ENCODE measurements around the gene QKI.
"Not testable (repeated sequence)": the region's sequence is repeated elsewhere in the genome, so short reads cannot be mapped to it uniquely, and the experiment has no call there.

QKI gene

DNA sequence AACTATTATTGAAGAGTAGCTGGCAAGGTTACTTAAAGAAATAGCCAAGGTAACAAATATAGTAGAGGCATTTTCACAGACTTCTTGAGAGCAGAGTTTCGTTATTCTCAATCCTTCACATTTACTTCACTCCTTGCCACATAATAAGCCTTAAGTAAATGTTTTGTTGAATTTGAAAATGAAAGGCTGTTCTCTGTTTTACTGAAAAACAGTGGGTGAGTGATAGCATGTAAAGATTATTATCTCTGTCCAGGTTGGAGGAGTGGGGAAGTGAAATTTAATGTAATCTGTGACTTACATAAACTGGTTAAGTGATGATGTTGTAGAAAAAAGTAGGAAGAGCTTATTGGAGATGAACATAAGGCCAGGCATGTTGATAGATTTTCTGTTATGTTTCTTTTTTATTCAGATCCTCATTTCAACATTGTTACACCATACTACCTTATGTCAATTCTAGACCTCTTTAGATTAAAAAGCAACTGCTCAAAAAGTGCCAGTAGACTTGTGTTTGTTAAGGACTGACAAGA, 55.0 kb downstream of the QKI start:
- FAIRE-seq, result no peak
- TF ChIP-seq, protein P1, sequence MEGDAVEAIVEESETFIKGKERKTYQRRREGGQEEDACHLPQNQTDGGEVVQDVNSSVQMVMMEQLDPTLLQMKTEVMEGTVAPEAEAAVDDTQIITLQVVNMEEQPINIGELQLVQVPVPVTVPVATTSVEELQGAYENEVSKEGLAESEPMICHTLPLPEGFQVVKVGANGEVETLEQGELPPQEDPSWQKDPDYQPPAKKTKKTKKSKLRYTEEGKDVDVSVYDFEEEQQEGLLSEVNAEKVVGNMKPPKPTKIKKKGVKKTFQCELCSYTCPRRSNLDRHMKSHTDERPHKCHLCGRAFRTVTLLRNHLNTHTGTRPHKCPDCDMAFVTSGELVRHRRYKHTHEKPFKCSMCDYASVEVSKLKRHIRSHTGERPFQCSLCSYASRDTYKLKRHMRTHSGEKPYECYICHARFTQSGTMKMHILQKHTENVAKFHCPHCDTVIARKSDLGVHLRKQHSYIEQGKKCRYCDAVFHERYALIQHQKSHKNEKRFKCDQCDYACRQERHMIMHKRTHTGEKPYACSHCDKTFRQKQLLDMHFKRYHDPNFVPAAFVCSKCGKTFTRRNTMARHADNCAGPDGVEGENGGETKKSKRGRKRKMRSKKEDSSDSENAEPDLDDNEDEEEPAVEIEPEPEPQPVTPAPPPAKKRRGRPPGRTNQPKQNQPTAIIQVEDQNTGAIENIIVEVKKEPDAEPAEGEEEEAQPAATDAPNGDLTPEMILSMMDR (IDR thresholded peaks at IDR 0.05; ENCODE audit: insufficient read depth, missing control alignments), result no peak
- no peak for DNase-seq (ENCODE audit: insufficient read length, low spot score)

DNA sequence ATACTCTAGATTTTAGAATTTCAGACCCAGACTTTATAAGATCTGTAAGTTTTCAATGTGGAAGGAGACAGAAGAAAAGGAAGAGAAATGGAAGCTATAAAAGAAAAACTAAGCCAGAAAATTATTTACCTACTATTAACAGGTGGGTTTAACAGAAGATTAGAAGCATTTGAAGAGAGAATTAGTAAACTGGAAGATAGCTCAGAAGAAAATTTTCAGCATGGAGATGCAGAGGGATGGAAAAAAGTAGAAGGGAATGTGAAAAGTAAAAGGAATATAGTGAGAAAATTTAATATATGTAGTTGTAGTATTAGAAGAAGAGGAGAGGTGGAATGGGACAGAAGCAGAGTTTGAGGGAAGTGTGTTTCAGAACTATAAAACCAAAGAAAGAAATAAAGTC, 56.1 kb downstream of the QKI start:
- no peak for DNase-seq (ENCODE audit: insufficient read length, low spot score)
- FAIRE-seq, result no peak
- TF ChIP-seq, protein P1 (IDR thresholded peaks at IDR 0.05; ENCODE audit: insufficient read depth, missing control alignments), result no peak

DNA sequence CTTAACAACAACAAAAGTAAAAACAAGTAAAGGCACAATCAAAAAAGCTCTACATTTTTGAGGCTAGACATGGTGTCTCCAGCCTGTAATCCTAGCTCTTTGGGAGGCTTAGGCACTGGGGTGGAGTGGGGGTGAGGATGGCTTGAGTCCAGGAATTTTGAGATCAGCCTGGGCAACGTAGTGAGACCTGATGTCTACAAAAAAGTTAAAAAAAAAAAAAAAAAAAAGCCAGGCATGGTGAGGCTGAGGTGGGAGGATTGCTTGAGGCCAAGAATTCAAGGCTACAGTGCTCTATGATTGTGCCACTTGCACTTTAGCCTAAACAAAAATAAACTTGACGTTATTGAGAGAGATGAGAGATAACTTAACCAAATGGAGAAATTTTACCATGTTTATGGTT, 60.1 kb downstream of the QKI start:
- DNase-seq (ENCODE audit: insufficient read length, low spot score) (no peak), FAIRE-seq (no peak)
- TF ChIP-seq, protein P1 (IDR thresholded peaks at IDR 0.05; ENCODE audit: insufficient read depth, missing control alignments), result no peak

DNA sequence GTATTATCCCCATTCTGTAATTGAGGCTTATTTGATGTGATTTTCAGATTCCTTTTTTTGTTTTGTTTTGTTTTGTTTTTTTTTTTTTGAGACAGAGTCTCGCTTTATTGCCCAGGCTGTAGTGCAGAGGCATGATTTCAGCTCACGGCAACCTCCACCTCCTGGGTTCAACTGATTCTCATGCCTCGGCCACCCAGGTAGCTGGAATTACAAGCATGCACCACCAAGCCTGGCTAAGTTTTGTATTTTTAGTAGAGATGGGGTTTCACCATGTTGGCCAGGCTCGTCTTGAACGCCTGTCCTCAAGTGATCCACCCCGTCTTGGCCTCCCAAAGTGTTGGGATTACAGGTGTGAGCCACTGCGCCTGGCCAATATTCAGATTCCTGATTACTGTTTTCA, 62.4 kb downstream of the QKI start:
- not testable (repeated sequence) for DNase-seq (ENCODE audit: insufficient read length, low spot score); FAIRE-seq

DNA sequence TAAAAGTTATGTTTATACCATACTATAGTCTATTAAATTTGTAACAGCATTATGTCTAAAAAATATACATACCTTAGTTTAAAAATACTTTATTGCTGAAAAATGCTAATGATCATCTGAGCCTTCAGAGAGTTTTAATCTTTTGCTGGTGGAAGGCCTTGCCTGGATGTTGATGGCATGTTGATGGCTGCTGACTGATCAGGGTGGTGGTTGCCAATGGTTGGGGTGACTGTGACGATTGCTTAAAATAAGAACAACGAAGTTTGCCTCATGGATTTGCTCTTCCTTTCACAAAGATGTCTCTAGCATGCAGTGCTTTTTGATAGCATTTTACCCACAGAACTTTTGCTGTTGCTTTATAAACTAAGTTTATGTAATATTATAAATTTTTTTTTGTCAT, 68.6 kb downstream of the QKI start:
- TF ChIP-seq, protein P1 (IDR thresholded peaks at IDR 0.05; ENCODE audit: insufficient read depth, missing control alignments), result no peak
- DNase-seq (ENCODE audit: insufficient read length, low spot score) (no peak), FAIRE-seq (no peak)

DNA sequence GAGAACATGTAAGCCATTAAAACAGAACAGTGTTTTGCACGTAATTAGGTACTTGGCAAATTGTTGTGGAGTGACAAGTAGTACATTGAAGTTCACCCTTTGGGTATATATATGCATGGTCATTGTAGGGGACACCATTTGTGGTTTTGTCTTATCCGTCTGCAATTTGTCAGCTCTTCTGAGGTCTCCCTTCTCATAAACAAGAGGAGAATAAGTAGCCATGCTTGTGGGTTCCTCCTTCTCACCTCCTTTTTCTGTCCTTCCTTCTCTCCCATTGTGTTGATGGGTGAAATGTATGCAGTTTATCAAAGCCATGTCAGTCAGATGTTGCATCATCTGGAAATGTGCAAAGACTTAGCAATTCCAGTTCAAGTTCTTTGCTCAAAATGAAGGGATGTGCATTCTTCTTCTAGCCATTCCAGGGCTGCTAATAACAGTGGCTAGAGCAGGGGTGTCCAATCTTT, 70.9 kb downstream of the QKI start:
- FAIRE-seq (no peak), DNase-seq (ENCODE audit: insufficient read length, low spot score) (no peak)
- TF ChIP-seq, protein P1 (IDR thresholded peaks at IDR 0.05; ENCODE audit: insufficient read depth, missing control alignments), result no peak

DNA sequence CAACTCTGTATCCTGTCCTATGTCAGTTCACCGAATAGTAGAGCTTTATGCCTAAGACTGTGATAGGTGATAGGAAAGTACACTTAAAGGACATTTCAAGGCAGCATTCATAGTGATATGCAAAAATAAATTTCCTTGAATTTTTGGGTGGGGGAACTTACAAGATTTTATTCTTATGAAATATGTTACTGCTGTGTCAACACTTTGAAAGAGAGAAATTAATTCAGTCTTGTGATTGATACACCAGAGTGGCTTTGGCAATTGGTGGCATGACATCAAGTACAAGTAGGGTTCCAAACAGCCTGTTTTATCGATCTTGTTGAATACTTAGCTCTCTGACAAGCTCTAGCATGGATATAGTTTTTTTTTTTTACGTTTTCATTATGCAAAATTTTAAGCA, 72.3 kb downstream of the QKI start:
- FAIRE-seq, result no peak
- TF ChIP-seq, protein P1 (IDR thresholded peaks at IDR 0.05; ENCODE audit: insufficient read depth, missing control alignments), result no peak
- no peak for DNase-seq (ENCODE audit: insufficient read length, low spot score)

DNA sequence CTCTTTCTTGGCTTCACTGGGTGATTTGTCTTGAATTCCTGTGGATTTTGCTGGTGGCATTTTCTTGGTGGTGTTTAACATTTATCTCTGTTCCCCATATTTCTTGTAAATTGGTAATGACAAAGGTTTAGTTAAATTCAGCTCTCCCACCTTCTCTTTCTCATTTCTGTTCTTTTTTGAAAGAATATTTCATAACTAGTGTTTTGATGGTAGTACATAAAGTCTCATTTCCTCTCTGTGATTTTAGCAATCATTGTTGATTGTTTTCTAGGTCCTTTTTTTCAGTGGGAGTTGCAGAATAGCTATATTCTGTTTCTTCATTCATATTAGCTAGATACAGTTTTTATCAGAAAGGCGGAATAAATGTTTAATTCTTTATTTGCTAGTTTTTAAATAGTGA, 73.1 kb downstream of the QKI start:
- FAIRE-seq (no peak), DNase-seq (ENCODE audit: insufficient read length, low spot score) (no peak)
- TF ChIP-seq, protein P1 (IDR thresholded peaks at IDR 0.05; ENCODE audit: insufficient read depth, missing control alignments), result no peak
